ENCODE results near the gene NFKB1. TPM values are rescaled to one million over a fixed set of nuclear protein-coding genes. Genes with fewer than 3 reads are reported as not detected.

Gene NFKB1
- total and polyA plus RNA-seq, 12 donors = 8.2 to 49.1 (median 33.9) TPM

GRCh38 chr4:102524691-102525090 is 23.5 kb downstream of the NFKB1 start:
- Histone ChIP-seq H3K4me1 (replicated peaks in 1 of 2) (peaks cover 0 to 30% of the 10 kb centered on the region in 2 donors), H3K4me3 (no peak overlapping the region), H3K27me3 (no peaks in the 10 kb centered on the region), H3K36me3 (replicated peaks in 1 of 2) (no peaks in the 10 kb centered on the region), H3K27ac (no peak overlapping the region), H3K9me3 (replicated peaks in 1 of 3) (no peaks in the 10 kb centered on the region)
- intact Hi-C loops (cut with DNase I) = no loop called here
- TF ChIP-seq POLR2A (IDR thresholded peaks at IDR 0.05) (no peak), CTCF (IDR thresholded peaks at IDR 0.05) (no peak)
- DNase-seq = no peak
- WGBS, 4 donors = 96 to 100% (median 98%) methylated on average over 5 to 7 of the region's 7 CpGs

- TF ChIP-seq POLR2A (IDR thresholded peaks at IDR 0.05) = no peak
- TF ChIP-seq CTCF (IDR thresholded peaks at IDR 0.05) = no peak
- no peak for DNase-seq
- H3K4me3 ChIP-seq = no peak overlapping the region
- H3K9me3 ChIP-seq (replicated peaks in 1 of 3) = no peaks in the 10 kb centered on the region
- intact Hi-C loops (cut with DNase I) = no loop called here
- no peaks in the 10 kb centered on the region for H3K36me3 ChIP-seq (replicated peaks in 1 of 2)
- H3K27ac ChIP-seq = no peak overlapping the region
- peaks cover 0 to 30% of the 10 kb centered on the region in 2 donors for H3K4me1 ChIP-seq (replicated peaks in 1 of 2)
- 80 to 90% (median 81%) methylated on average over 5 of the region's 5 CpGs for WGBS, 4 donors
- no peaks in the 10 kb centered on the region for H3K27me3 ChIP-seq
Observed at GRCh38 chr4:102525097-102525496, 23.9 kb downstream of the NFKB1 start.

GRCh38 chr4:102525504-102525903 is 24.3 kb downstream of the NFKB1 start:
- intact Hi-C loops (cut with DNase I) = no loop called here
- DNase-seq = no peak
- 97 to 100% (median 100%) methylated on average over 1 of the region's 1 CpG for WGBS, 4 donors
- Histone ChIP-seq H3K36me3 (replicated peaks in 1 of 2) (no peaks in the 10 kb centered on the region), H3K4me3 (no peak overlapping the region), H3K9me3 (replicated peaks in 1 of 3) (no peaks in the 10 kb centered on the region), H3K4me1 (replicated peaks in 1 of 2) (peaks cover 0 to 26% of the 10 kb centered on the region in 2 donors), H3K27me3 (no peaks in the 10 kb centered on the region), H3K27ac (no peak overlapping the region)
- TF ChIP-seq POLR2A (IDR thresholded peaks at IDR 0.05) (no peak), CTCF (IDR thresholded peaks at IDR 0.05) (no peak)

GRCh38 chr4:102526532-102526931 is 25.4 kb downstream of the NFKB1 start:
- Histone ChIP-seq H3K4me1 (replicated peaks in 1 of 2) (peaks cover 0 to 16% of the 10 kb centered on the region in 2 donors), H3K36me3 (replicated peaks in 1 of 2) (no peaks in the 10 kb centered on the region), H3K27ac (no peak overlapping the region), H3K4me3 (no peak overlapping the region), H3K9me3 (replicated peaks in 1 of 3) (no peaks in the 10 kb centered on the region), H3K27me3 (no peaks in the 10 kb centered on the region)
- WGBS, 4 donors = 89 to 92% (median 91%) methylated on average over 4 of the region's 4 CpGs
- no peak for DNase-seq
- TF ChIP-seq POLR2A (IDR thresholded peaks at IDR 0.05) (no peak), CTCF (IDR thresholded peaks at IDR 0.05) (no peak)
- intact Hi-C loops (cut with DNase I) = no loop called here

Data from adrenal gland (tissue), 12 donors.